Suppressor macrophage treated with lipopolysaccharide for 1 hour (primary cell): ENCODE results near the gene PERP.
"Not testable (repeated sequence)": the region's sequence is repeated elsewhere in the genome, so short reads cannot be mapped to it uniquely, and the experiment has no call there.

Source experiments
- DNase-seq, 3 donors: peaks; one replicate each; pipeline ENCODE4 v3.0.0-alpha.2; 2020 to 2022

PERP gene

DNA sequence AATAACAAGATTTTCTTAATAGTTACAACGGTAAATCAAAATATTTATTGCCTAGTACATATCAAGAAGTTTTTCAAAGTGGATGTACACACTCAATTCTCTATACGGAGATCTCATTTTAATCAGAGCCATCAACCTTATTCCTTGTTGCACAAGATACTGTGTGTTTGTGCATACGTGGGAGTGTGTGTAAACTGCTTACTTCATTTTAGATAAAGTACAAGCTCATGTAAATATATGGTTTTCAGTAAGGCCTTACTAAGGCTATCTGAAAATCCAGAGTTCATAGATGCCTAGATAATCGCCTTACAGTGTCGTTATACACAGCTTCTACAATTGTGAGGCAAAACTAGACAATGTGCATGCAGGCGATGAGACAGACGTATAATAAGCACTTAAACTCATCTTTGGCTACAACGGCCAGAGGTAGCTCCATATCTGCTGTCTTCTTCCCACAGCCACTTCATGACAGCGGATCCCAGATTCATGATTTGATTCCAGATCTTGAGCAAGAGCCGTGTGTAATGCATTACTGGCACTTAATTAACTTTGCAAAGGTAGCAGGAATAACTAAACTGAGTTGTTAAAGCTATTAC, 2.5 kb downstream of the PERP start:
- no peak for DNase-seq

DNA sequence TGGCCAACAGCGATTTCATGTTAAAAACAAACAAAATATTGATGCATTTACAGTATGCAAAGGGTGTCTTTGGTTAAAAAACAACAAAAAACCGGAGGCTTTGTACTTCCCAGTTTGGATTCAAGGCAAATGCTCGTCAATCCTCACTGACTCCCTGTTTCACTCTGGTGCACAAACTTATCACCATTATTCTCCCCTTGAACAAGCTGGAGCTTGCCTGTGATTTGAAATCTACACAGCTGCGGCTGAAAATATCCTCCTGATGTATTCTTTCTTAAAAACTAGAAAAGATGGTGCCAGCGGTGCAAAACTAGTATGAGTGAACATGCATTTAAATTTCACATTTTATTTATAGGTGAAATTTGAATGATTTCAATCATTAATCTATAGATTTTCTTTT, 3.3 kb downstream of the PERP start:
- no peak for DNase-seq

DNA sequence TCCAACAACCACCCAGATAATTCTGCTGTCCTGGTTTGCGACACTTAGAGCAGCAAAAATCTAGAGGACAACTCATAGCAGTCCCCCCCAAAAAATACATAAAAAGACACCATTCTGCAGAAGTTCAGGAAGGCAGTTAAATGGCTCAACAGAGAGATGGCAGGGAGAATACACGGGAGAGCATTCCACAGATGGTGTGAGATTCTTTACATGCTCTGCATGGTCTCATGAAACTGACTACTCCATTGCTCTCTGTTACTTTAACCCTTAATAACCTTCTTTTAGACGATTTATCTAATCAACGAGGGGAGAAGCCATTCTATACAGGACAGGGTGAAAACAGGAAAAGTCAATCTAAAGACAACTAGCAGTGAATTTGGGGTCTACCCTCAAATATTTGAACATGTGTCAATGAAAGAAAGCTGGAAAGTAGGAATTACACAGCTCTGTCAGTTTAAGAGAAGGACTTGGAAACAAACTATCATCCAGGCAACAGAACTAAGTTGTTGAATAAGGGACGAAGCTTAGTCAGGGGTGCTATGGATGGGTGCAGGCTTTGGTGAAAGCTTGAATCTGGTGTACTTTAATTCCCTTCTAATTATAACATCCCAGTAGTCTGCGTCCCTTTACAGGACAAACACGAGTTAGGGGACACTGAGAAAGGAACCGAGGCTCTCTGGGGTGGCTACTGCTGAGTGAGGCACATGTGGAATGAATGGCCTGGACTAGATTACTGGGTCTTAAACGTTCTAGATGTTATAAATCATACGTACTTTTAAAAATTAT, 5.1 kb downstream of the PERP start:
- DNase-seq: no peak

DNA sequence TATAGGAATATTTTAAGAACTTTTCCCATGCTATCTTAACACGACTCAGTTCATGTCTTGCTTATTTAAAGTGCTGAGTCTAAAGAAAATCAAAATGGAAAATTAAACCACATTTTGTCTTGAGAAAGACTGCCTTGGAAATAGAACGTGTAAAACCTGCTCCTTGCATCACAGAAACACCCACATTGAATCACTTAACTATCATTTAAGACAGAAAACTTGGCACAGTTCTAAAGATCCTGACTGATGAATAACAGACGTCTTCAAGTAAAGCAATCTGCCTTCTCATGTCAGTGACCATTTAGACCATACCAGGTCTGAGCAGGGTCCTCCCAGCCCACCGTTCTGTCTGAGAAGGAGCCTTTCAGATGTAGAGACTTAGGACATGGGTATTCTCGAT, 7.4 kb downstream of the PERP start:
- DNase-seq: no peak

GRCh38 chr6:138098306-138098705, 8.9 kb downstream of the PERP start:
- no peak for DNase-seq

DNA sequence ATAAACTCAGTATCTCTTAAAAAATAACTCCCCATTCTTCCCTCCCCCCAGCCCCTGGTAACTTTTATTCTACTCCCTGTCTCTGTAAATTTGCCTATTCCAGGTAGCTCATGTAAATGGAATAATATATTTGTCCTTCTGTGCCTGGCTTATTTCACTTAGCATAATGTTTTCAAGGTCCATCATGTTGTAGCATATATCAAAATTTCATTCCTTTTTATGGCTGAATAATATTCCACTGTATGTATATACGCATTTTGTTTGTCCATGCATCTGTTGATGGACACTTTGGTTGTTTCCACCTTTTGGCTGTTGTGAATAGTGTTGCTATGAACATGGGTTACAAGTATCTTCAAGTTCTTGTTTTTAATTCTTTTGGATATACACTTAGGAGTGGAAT, 13.0 kb downstream of the PERP start:
- no peak for DNase-seq

DNA sequence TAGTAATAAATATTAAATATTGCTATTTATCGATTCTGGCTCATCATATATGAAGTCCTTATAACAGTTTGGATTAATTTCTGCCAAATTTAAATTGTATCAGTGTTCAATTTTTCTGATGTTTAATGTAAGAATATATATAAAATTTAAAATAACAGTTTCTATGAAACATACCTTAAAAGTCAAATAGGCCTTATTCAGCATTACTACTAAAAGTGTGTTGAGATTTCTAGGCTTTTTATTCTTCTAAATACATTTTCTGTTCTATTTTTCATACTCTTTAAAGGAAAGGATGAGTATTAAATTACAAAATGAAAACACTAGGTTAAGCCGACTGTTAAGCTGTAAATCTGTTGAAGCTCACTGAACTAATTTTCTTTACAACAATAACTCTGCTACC, 13.6 kb downstream of the PERP start:
- DNase-seq: no peak

DNA sequence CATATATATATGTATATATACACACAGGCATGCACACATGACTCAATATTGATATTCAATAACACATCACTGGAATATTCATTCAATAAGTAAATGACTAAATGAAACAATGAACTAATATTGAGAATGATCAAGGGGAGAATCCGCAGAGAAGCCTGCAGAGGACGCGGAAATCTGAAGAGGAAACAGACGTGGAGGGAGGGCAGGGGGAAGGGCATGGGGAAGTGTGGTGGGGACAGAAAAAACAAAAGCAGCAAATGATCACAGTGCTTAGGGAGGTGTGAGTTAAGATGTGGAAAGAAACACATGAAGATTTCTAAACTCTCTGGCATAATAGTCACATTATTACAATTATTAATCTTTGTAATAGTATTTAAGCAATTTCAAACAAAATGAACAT, 14.5 kb downstream of the PERP start:
- peak in 2 of 3 donors; percentile 26 to 52 for DNase-seq

GRCh38 chr6:138089325-138089724, 17.9 kb downstream of the PERP start:
- no peak for DNase-seq

GRCh38 chr6:138088326-138088762, 18.9 kb downstream of the PERP start:
- peak; percentile 41 to 59 (median 56) for DNase-seq

GRCh38 chr6:138087593-138088325, 19.5 kb downstream of the PERP start:
- DNase-seq: no peak

DNA sequence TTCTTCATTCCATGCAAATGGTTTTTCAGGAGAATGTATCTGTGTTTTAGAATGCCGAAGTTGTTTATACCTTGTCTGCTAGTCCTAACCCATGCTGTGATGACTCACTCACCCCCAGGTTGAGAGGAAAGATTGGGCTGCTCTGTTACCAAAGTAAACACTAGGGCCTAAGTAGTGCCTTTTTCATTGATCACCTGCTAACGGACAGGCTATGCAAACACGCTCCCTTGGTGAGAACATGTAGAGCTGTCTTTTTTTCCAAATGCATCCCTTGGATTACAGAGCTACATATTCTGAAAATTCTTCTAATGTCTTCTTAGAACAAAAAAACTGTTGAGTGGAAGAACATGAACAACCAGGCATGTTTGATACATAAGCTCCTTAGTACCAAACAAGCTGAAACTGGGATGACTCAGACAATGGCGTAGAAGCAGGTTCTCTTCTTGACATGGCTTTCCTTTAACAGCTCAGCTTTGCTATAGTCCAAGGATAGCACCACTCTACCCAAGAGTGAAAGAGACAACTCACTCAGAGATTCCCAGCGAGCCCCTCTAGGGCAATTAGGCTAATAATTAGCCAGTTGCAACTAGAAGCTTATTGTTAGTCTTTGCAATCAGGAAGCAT, 20.5 kb downstream of the PERP start:
- DNase-seq: no peak

GRCh38 chr6:138085839-138086222, 21.4 kb downstream of the PERP start:
- no peak for DNase-seq

DNA sequence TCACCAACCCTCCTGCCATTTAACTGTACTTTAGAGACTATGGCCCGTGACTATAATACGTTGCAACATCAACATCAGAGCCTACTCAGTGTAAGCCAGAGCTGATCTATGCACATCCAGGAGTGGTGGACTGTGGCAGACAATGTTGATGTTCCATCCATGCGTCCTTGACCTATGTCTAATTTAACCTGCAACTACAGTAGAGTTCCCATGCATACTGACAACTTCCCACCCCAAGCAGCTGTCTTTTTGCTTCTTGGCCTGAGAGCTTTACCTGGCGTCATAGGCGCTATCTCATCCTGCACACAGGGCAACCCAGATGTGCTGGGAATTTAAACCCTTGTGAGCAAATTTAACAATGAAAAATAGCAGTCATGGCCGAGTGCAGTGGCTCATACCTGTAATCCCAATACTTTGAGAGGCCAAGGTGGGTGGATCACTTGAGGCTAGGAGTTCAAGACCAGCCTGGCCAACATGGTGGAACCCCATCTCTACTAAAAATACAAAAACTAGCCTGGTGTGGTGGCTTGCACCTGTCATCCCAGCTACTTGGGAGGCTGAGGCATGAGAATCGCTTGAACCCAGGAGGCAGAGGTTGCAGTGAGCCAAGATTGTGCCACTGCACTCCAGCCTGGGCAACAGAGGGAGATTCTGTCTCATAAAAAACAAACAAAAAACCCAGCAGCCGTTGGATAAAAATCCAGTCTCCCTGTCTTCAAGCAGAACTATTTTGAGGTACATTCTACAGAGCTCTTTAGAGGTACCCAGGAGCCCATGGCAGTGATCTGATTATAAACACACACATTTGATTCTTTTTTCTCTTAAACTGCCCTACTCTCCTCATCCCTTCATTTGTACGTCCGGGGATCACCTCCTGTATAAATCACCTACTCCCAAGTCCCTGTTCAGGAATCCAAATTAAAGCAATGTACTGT, 22.0 kb downstream of the PERP start:
- DNase-seq: no peak

DNA sequence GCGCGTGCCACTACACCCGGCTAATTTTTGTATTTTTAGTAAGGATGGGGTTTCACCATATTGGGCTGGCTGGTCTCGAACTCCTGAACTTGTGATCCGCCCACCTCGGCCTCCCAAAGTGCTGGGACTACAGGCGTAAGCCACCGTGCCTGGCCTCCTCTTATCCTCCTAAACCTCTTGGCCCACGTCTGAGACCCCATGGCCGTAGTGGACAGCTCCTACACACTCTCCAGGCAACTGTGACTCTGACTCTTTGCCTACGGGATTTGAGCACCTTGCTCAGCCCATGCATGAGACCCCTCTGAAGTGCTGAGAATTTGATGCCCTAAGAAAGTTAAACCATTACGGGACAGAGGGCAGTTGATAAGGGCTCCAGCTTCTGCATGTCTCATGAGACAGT, 25.0 kb downstream of the PERP start:
- DNase-seq: no peak

DNA sequence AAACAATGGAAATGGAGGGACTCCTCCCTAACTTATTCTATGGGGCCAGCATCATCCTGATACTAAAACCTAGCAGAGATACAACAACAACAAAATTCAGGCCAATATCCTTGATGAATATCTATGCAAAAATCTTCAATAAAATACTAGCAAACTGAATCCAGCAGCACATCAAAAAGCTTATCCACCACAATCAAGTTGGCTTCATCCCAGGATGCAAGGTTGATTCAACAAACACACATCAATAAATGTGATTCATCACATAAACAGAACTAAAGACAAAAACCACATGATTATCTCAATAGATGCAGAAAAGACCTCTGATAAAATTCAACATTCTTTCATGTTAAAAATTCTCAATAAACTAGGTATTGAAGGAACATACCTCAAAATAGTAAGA, 27.7 kb downstream of the PERP start:
- not testable (repeated sequence) for DNase-seq

DNA sequence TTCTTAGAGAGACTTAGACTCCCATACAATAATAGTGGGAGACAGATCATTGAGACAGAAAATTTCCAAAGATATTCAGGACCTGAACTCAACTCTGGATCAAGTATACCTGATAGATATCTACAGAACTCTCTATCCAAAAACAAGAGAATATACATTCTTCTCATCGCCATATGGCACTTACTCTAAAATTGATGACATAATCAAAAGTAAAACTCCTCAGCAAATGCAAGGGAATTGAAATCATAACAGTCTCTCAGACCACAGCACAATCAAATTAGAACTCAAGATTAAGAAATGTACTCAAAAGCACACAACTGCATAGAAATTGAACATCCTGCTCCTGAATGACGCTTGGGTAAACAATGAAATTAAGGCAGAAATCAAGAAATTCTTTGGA, 28.7 kb downstream of the PERP start:
- DNase-seq: no peak

- no peak for DNase-seq
Observed at GRCh38 chr6:138073264-138073663, 34.0 kb downstream of the PERP start.

DNA sequence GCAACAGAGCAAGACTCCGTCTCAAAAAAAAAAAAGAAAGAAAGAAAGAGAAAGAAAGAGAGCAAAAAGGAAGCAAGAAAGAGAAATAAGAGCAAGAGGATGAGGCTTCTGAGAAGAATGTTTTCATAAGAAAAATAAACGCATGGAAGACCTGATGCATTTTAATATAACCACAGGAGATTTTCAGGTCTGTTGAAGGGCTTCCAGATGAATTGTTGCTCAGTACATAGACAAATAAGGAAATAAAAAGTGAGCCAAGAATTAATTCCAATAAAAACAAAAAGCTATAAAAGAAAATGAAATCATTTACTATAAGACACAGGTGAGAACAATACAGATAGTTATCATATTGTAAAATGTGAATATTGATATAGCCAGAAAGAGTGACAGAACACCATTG, 43.5 kb downstream of the PERP start:
- no peak for DNase-seq

DNA sequence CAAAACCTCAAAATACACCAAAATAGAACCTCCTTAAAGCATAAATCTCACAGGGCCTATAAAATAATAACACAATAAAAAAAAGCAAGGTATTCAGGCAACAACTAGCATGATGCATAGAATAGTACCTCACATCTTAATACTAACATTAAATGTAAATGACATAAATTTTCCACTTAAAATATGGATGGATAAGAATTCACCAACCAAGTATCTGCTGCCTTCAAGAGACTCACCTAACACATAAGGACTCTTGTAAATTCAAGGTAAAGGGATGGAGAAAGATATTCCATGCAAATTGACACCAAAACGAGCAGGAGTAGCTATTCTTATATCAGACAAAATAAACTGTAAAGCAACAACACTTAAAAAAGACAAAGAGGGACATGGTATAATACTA, 52.2 kb downstream of the PERP start:
- no peak for DNase-seq

GRCh38 chr6:138052783-138053182, 54.4 kb downstream of the PERP start:
- no peak for DNase-seq

- DNase-seq: no peak
Observed at GRCh38 chr6:138044972-138045371, 62.2 kb downstream of the PERP start.

DNA sequence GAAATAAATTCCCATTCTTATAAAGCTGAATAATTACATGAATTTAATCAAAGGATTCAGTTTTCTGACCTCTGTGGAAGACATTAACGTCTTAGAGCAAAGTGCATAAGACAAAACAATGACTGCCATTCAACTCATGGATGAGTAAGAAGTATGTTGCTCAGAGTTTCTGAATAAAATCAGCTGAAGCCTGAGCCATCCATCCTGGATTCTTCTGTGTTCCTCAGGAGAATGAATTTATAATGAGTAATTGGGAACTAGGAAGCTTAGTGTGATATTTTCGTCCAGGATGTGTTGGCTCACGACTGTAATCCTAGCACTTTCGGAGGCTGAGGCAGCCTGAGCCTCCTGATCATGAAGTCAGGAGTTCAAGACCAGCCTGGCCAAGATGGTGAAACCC, 62.8 kb downstream of the PERP start:
- DNase-seq: no peak
